Measurements from ENCODE around the gene CCL24.
A peak's percentile ranks its signal among the peaks of the same experiment; 100 is the strongest.
"Not testable (repeated sequence)": the region's sequence is repeated elsewhere in the genome, so short reads cannot be mapped to it uniquely, and the experiment has no call there.

Gene CCL24

DNA sequence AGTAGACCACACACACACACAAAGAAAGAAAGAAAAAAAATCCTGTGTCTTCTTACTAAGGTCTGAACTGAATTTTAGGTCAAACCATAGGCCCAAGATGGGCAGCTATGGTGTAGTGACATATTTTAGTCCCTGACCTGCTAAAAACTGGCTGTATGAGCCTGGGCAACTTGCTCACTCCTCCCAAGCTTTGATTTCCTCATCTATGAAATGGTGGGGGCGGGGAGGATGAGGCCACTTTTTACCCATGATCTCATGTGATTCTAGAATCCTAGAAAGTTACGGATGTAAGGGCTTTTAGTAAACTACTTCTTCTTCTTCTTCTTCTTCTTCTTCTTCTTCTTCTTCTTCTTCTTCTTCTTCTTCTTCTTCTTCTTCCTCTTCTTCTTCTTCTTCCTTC is 6.1 kb upstream of the CCL24 start:
- DNase-seq (ENCODE audit: low spot score) = no peak

DNA sequence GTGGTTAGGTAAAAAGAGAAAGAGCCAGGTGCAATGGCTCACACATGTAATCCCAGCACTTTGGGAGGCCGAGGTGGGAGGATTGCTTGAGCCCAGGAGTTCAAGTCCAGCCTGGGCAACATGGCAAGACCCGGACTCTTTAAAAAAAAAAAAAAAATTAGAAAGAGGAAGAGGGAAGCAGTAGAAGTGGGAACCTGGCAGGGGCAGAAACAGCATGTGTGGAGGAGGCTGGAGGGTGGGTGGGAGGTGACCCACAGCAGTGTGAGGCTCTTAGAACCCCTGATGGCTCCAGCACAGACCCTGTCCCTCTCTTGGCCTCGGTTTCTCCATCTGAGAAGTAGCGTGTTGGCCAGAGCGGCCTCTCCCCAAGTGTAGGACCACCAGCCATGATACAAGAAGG is 4.9 kb upstream of the CCL24 start:
- DNase-seq (ENCODE audit: low spot score) = no peak

DNA sequence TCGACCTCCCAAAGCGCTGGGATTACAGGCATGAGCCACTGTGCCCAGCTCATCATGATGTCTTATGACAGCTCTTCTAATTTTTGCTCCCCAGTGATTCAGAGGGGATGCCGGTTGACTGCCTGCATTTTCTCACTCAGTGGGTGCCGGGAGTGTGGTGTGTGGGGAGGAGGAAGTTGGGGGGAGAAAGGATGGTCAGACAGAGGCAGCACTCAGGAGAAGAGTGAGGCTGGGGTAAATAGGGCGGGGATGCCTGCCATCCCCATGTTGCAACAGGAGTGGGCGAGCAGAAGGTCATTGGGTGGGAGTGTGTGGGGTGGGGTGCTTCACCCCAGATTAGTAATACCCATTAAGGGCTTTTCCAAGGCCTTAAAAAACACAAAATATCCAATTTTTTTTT is 3.5 kb upstream of the CCL24 start:
- no peak for DNase-seq (ENCODE audit: low spot score)

DNA sequence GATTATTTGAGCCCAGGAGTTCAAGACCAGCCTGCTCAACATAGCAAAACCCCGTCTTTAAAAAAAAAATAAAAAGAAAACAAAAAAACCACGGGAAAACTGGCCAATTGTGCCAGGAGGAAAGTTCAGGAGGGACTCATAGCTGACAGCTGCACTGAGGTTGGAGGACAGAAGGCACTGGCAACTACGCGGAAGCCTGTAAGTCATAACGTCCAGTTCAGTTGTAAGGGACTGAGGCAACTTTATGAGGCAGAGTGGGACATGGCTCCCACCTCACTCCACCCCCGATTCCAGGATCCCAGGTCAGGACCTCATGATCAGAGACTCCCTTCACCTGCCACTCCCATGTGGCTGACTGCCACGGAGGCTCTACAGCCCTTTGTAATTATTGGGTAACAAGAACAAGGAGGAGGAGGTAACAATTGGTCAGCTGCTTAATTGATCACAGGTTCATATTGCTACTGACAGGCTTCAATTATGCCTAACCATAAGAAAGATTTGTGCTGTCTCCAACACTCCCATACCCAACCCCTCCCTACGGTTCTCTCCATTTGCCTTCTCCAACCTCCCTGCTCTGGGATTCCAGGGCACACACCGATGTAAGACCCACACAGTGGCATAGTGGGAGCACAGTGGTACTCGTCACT is 1.9 kb upstream of the CCL24 start:
- no peak for DNase-seq (ENCODE audit: low spot score)

DNA sequence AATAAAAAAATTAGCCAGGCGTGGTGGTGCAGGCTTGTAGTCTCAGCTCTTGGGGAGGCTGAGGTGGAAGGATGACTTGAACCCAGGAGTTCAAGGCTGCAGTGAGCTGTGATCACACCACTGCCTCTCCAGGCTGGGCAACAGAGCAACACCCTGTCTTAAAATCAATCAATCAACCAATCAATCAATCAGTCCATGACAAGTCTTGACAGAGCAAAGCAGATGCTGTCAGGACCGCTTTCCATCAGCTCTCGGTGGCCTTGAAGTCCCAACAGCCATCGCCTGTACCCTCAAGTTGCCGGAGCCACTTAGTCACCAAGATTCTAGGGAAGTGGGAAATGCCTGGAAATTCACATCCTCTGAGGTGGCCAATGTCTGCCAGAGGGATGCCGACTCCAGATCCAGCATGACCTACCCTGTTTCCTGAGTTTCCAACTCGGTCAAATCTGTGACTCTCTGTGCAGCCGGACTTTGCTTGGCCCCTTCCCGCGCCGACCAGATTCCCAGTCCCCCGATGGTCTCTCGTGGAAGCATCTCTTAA is 871 bp upstream of the CCL24 start:
- DNase-seq (ENCODE audit: low spot score) = no peak

DNA sequence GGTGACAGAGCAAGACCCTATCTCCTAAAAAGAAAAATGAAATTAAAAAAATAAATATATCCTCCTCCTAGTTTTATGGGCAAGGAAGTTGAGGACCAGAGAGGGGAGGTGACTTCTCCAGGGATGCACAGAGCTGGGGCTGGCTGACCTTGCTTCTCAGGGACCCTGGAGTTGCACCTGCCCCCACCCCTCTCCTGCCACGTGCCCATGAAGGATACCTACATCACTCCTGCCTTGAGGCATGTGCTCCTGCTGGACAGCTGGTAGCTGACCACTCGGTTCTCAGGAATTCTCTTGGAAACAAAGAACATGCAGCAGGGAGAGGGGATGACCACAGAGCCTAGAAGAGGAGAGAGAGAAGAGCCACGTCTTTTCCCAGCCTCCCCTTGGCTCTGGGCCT is 522 bp downstream of the CCL24 start:
- no peak for DNase-seq (ENCODE audit: low spot score)

DNA sequence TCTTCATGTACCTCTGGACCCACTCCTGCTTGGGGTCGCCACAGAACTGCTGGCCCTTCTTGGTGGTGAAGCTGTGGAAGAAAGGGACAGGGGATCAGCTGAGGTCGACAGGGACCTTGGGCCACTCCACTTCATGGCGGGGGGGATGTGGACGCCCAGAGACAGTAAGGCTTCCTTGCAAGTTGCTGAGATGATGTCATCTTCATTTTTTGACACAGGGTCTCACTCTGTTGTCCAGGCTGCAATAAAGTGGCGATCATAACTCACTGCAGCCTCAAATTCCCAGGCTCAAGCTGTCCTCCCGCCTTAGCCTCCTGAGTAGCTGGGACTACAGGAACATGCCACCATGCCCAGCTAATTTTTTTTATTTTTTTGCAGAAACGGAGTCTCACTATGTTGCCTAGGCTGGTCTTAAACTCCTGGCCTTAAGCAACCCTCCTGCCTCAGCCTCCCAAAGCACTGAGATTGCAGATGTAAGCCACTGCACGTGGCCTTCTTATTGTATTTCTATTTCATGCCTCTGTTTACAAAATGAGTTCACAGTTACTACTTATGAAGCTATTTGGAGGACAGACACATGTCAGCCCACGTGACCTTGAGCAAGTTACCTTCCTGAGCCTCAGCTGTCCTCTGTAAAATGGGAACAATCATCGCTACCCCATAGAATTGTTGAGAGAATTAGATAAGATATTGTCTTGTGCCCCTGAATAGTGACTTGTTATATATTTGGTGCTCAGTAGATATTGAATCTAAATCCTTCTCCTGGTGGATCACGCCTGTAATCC is 1.5 kb downstream of the CCL24 start:
- no peak for DNase-seq (ENCODE audit: low spot score)

DNA sequence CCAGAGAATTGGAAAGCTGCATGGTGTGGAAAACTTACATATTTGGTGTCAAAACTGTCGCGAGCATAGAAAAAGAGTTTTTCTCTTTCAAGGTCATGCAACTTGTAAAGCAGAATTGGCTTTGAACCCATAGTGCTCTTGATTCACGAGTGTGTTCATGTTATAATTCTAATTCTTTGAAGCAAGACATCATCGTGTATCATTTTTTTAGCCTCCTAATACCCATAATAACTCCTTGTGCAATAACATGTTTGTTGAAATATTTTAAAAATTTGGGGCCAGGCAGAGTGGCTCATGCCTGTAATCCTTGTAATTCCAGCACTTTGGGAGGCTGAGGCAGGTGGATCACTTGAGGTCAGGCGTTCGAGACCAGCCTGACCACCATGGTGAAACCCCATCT is 4.2 kb downstream of the CCL24 start:
- no peak for DNase-seq (ENCODE audit: low spot score)

DNA sequence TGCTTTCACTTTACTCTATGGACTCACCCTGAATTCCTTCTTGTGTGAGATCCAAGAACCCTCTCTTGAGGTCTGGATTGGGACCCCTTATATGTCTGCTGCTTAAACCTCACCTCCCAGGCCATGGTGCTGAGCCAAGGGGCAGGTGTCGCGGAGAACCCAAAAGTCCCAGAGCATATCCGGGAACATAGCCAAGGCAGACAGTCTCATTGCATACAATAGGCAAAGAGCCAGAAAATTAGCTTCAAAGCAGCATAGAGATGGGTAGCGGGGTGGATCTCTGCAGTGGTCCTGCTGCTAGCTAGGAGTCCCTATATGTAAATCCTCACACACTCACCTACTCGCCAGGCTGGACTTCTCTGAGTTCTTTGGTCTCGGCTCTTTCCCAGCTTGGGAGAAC is 5.5 kb downstream of the CCL24 start:
- no peak for DNase-seq (ENCODE audit: low spot score)

DNA sequence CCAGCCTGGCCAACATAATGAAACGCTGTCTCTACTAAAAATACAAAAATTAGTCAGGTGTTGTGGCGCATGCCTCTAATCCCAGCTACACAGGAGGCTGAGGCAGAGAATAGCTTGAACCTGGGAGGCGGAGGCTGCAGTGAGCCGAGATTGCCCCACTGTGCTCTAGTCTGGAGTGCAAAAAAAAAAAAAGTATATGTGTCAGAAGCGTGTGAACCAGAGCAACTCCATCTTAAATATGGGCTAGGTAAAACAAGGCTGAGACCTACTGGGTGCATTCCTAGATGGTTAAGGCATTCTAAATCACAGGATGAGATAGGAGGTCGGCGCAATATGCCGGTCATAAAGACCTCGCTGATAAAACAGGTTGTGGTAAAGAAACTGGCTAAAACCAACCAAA is 6.2 kb downstream of the CCL24 start:
- DNase-seq (ENCODE audit: low spot score) = no peak

DNA sequence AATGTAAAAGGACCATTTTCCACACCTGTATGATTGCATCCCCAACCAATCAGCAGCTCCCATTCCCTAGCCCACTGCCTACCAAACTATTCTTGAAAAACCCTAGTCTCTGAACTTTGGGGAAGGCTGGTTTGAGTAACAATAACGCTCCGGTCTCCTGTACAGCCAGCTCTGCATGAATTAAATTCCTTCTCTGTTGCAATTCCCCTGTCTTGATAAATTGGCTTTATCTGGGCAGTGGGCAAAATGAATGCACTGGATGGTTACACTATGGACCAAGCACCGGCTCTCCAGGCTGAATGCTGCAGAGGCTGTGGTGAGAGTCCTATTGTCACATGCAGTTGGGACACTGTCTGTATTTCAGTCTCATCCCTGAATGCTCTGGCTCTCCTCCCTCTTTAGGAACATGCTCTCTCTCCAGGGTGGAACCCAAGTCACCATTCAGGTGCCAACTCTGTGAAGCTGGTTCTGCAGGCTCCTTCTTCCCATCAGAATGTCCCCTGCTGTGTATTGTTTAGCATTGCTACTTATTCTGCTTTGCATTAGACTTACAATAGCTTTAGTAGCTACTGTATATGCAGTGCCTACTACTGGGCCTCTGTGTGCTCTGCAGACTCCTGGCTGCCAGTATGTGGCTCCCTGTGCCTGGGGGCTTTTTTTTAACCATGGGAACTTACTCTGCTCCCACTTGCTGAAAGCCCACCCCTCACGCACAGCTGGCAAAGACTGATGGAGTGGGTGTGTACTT is 6.9 kb downstream of the CCL24 start:
- DNase-seq (ENCODE audit: low spot score) = no peak

DNA sequence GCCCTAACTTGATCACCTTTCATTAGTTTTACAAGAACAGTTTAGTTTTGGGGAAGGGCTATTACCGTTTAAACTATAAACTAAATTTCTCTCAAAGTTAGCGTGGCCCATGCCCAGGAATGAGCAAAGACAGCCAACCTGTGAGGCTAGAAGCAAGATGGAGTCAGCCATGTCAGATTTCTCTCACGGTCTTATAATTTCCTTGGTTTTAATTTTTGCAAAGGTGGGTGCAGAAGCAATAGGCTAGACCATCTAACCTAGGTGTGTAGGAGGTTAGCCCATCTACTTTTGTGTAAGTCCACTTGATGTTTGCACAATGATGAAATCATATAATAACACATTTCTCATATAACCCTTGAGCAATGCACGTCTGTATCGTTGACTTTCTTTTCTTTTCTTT is 8.9 kb downstream of the CCL24 start:
- DNase-seq (ENCODE audit: low spot score) = no peak

DNA sequence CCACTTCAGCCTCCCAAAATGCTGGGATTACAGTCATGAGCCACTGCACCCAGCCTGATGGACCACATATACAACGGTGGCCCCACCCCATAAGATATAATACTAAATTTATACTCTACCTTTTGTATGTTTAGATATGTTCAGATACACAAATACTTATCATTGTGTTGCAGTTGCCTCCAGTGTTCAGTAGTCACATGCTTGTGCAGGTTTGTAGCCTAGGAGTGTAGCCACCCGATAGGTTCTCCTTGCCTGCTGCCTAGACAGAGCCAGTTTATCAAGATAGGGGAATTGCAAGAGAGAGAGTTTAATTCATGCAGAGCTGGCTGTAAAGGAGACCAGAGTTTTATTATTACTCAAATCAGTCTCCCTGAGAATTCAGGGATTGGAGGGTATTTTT is 9.6 kb downstream of the CCL24 start:
- no peak for DNase-seq (ENCODE audit: low spot score)

DNA sequence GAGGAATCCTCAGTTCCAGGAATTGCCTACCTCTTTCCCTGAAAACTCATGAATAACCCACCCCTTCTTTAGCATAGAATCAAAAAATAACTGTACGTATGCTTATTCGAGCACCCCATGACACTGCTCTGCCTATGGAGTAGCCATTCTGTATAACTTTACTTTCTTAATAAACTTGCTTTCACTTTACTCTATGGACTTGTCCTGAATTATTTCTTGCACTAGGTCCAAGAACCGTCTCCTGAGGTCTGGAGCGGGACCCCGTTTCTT is 11.1 kb downstream of the CCL24 start:
- DNase-seq (ENCODE audit: low spot score) = no peak

DNA sequence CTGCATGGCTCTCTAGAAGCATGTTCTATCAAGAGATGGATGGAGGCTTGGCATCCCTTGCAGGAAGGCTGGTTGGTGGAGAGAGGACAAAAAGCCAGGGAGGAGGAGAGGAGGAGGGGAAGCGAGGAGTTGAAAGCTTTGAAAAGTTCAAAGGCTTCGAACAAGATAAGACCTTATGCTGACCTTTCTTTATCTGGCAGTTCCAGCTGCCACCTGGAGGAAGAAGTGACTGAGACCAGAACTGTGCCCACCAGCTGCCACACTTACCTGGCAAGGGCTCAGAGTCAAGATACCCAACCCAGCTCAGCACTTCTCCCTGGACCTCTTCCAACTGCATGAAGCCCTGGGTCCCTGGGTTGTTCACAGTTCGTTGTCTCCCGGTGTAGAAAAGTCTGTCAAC is 14.8 kb downstream of the CCL24 start:
- peak; percentile 55 for DNase-seq (ENCODE audit: low spot score)

DNA sequence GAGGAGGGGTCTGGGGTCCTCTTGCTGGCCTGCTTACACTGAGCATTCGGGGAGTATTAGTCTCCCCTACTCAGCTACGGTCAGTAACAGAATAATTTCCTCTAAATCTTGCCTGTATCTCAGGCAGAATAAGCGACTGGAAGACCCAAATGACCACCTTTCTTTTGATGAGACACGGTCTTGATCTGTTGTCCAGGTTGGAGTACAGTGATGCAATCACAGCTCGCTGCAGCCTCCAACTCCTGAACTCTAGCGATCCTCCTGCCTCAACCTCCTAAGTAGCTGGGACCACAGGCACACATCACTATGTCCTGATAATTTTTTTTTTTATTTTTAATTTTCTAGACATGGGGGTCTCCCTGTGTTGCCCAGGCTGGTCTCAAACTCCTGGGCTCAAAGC is 17.2 kb downstream of the CCL24 start:
- no peak for DNase-seq (ENCODE audit: low spot score)

DNA sequence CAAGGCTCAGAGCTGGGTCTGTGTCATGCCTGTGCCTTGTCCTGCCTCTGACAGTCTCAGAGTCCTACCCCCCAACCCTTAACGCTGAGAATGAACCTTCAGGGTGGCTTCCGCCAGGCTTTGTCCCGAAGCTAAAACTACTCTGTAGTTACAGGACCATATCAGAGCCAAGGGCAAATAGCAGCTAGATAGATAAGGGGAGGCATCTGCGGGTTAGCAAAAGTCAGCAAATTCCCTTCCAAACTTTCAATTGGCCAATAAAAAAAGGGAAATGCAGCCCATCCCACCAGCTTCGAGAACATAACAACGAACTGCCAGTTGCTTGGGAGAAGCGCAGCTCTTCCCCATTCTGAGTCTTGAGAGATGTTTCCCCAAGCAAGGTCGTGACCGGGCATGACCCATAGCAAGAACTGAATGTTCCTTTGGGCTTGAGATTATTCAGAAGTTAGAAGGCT is 17.7 kb downstream of the CCL24 start:
- DNase-seq (ENCODE audit: low spot score) = no peak

DNA sequence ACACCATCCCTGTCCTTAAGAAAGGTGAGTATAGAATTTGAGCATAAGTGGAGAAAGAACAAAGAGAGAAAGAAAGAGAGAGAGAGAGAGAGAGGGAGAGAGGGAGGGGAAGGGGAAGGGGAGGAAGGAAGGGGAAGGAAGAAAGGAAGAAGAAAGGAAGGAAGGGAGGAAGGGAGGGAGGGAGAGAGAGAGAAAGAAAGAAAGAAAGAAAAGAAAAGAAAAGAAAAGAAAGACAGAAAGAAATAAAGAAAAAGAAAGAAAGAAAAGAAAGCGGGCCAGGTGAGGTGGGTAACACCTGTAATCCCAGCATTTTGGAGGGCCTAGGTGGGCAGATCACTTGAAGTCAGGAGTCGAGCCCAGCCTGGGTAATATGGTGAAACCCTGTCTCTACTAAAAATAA is 19.9 kb downstream of the CCL24 start:
- no peak for DNase-seq (ENCODE audit: low spot score)

DNA sequence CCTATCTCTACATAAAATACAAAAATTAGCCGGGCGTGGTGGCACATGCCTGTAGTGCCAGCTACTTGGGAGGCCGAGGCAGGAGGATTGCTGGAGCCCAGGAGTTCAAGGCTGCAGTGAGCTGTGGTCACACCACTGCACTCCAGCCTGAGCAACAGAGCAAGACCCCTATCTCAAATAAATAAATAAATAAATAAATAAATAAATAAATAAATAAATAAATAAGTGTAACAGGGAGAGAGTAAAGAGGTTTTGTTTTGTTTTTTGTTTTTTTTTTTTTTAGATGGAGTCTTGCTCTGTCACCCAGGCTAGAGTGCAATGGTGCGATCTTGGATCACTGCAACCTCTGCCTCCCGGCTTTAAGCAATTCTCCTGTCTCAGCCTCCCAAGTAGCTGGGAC is 21.0 kb downstream of the CCL24 start:
- not testable (repeated sequence) for DNase-seq (ENCODE audit: low spot score)

DNA sequence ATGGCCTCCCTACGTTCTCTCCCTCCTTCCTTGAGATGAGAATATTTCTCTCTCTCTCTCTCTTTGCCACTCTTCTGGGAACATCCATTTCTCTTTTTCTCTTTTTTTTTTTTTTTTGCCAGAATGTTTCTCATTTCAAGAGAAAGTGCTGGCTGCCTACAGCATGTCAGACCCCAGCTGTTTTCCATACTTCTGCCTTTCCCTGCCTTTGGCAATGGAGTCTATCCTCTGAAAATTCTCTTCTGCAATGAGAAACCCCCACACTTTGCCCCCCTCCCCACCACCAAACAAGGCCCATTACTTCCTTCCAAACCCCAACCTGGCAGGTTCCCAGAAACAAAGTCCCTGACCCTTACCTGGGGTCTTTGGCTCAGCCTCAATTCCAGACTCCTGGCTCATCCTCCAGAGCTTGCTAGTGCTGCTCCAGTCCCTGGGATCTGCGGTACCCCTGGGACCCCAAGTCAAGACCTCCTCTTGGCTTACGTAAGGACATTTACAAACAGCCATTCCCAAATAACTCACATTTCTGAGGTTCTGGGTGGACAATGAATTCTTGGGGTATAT is 24.2 kb downstream of the CCL24 start:
- no peak for DNase-seq (ENCODE audit: low spot score)

DNA sequence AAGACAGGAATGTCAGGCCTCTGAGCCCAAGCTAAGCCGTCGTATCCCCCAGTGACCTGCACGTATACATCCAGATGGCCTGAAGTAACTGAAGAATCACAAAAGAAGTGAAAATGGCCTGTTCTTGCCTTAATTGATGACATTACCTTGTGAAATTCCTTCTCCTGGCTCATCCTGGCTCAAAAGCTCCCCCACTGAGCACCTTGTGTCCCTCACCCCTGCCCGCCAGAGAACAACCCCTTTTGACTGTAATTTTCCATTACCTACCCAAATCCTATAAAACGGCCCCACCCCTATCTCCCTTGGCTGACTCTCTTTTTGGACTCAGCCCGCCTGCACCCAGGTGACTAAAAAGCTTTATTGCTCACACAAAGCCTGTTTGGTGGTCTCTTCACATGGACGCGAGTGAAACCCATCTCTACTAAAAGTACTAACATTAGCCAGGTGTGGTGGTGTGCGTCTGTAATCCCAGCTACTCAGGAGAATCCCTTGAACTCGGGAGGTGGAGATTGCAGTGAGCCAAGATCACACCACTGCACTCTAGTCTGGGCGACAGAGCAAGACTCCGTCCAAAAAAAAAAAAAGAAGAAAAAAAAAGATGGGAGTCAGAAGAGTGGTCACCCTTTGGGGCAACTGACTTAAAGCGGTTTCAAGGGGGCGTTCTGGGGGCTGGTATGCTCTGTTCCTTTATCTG is 25.3 kb downstream of the CCL24 start:
- not testable (repeated sequence) for DNase-seq (ENCODE audit: low spot score)

DNA sequence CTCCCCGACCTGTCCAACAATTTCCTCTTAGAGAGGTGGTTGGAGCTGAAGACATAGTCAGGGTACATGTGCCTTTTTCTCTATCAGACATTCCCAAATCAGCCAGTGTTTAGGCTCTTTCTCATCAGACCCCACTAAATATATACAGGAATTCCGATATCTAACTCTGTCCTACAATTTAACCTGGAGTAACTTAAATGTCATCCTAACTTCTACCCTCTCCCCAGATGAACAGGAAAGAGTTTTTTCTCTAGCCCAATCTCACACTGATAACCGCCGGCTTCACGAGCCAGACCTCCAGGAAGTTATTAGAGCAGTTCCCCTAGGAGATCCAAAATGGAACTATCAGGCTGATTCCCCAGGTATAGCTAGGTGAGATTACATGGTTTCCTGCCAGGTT is 30.5 kb downstream of the CCL24 start:
- not testable (repeated sequence) for DNase-seq (ENCODE audit: low spot score)
